Kidney glomerular epithelial cell (primary cell): ENCODE results near the gene HECTD2.
"Not testable (repeated sequence)": the region's sequence is repeated elsewhere in the genome, so short reads cannot be mapped to it uniquely, and the experiment has no call there.

Experiments used
- DNase-seq: peaks from one replicate; lab custom pipeline; 2025; lab: John Stamatoyannopoulos, UW

Gene HECTD2

GRCh38 chr10:91474009-91474408, 63.9 kb downstream of the HECTD2 start:
- no peak for DNase-seq

DNA sequence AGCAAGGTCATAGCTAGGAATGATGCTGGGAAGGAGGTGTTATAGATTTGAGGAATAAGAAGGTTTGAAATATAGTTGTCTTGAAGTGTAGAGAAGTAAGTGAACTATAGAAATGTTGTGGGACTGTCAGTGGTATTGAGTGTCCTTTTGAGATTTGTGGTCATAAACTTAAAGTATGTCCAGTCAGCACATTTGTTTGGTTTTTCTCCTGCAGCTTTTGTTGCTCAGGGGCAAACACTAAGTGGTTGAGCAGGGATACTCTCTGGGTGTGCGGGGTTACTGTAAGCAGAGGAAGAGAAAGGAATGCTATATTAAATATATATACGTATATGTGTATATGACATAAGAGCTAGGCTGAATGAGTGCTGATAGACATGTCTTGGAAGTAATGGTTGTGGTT, 67.1 kb downstream of the HECTD2 start:
- no peak for DNase-seq

GRCh38 chr10:91479583-91479982, 69.4 kb downstream of the HECTD2 start:
- DNase-seq, result no peak

DNA sequence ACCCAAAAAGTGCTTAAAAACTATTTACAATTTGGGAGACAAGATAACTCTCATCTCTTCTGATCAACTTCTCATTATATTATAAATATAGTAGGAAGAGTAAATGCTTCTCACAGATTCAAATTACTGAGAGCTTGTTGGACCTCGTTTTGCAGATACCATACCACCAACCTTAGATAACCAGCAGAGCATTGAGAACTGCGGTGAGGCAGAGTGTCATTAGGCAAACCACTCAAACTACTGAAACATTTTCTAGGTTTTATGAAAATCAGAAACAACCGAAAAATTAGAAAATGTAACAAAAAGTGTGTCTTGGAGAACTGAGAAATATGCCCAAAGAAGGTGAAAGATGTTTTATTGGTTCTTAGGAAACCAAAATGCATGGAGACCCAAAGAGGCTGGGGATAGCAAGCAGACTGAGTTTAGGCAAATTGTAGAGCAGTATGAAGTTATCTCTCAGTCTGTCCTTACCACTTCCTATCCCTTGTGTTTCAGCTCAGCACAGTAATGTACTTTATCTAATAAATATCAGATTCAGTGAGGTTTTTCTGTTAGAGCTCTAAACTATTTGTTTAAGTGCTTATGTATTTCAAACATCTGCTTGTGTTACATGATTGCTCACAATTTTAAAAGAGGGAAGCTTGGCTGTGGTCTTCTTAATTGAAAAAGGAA, 77.9 kb downstream of the HECTD2 start:
- DNase-seq, result no peak

DNA sequence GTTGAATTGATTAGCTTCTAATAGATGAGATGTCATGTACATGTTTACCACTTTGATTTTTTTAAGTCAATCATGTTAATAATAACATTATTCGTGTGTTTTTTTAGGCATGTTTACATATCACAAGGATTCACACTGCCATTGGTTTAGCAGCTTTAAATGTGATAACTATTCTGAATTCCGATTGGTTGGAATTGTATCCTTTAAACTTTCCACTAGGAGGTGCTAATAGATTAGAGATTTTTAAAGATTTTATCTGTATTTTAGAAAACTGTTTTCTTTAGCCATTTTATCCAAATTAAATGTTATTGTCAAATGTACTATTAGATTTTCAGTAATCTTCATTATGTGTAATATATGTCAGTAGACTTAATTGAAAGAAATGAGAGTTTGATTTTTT, 83.2 kb downstream of the HECTD2 start:
- peak; percentile 46 for DNase-seq

GRCh38 chr10:91495402-91495801, 85.3 kb downstream of the HECTD2 start:
- no peak for DNase-seq

- DNase-seq, result no peak
Measured at GRCh38 chr10:91496016-91496415, 85.9 kb downstream of the HECTD2 start.

DNA sequence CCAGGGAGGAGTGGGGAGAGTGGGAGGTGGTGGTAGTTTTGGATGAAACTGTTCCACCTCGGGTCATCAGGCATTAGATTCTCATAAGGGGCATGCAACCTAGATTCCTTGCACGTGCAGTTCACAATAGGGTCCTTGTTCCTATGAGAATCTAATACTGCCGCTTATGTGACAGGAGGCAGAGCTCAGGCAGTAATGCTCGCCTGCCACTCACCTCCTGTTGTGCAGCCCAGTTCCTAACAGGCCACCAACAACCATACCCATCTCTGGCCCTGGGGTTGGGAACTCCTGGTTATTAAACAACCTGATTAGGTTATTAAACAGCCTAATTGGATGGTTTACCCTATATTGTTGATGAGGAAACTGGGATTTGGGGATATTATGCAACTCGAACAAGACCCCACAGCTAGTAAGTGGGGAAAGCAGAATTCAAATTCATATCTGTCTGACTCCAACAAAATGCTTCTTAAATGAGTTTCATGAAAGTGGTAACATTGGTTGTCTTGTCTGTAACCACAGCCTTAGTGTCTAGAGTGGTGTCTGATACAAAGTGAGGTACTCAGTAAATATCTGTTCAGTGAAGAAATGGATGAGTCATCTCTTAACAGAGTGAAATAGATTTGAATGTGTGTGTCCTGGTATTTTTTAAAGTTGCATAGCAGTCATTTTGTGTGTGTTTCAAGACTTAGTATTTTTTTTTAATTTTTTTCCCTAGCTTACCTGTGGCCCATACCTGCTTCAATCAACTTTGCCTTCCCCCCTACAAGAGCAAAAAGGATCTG, 101.6 kb downstream of the HECTD2 start:
- DNase-seq, result peak; percentile 43

- DNase-seq, result no peak
Measured at GRCh38 chr10:91512458-91512857, 102.3 kb downstream of the HECTD2 start.

DNA sequence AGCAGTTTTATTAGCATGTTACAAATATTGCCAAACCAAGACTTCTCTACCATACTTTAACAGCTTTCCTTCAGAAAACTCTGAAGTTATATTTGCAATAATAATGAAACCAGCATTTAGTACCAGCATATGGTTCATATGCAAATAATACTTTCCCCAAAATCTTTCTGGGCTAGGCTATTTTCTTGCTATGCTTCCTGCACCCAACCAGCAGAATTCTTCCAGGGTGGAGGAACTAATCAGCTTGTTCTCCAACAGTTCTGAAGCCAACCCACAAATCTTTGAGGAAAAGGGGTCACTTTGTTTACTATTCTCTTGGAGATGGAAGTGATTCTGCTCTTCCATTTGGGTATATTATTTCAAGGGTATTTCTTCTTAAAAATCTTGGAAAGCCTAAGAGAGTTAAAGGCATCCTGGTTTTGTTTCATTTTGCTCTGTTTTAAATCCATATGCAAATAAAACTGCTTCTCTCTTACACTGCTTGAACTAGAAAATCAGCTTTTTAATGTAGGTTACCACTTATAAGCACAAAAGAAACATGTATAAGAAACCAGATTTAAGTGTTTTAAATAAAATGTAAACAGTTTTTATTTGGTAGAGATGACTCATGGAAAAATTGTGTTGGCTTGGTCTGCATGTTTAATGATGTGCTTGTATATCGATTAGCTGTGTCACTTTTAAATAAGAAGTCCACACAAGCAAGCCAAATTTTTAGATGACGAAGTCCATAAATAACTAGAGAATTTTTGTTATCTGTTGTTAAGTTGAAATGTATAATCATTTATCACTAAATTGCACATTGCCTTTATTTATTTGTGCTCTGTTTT, 103.7 kb downstream of the HECTD2 start:
- DNase-seq, result no peak

- DNase-seq, result no peak
Measured at GRCh38 chr10:91514787-91515186, 104.6 kb downstream of the HECTD2 start.

DNA sequence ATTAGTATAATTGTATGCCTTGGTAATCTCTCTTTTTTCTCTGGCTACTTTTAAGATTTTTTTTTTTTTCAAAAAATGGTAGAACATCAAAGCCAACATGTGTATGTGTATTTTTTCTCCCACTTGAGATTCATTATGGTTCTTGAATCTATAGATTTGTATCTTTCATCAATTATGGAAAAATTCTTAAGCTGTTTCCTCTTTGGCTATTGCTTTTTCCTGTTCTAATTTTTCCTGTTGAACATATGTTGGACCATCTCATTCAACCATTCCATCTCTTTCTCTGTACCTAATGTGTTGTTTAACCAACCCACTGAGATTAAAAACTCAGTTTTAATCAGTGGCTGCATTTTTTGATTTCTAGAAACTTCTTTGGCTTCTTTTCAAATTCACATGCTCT, 107.2 kb downstream of the HECTD2 start:
- DNase-seq, result no peak

GRCh38 chr10:91519899-91520514, 109.9 kb downstream of the HECTD2 start:
- no peak for DNase-seq

- DNase-seq, result no peak
Measured at GRCh38 chr10:91520661-91521060, 110.5 kb downstream of the HECTD2 start.

GRCh38 chr10:91521439-91521838, 111.3 kb downstream of the HECTD2 start:
- no peak for DNase-seq

DNA sequence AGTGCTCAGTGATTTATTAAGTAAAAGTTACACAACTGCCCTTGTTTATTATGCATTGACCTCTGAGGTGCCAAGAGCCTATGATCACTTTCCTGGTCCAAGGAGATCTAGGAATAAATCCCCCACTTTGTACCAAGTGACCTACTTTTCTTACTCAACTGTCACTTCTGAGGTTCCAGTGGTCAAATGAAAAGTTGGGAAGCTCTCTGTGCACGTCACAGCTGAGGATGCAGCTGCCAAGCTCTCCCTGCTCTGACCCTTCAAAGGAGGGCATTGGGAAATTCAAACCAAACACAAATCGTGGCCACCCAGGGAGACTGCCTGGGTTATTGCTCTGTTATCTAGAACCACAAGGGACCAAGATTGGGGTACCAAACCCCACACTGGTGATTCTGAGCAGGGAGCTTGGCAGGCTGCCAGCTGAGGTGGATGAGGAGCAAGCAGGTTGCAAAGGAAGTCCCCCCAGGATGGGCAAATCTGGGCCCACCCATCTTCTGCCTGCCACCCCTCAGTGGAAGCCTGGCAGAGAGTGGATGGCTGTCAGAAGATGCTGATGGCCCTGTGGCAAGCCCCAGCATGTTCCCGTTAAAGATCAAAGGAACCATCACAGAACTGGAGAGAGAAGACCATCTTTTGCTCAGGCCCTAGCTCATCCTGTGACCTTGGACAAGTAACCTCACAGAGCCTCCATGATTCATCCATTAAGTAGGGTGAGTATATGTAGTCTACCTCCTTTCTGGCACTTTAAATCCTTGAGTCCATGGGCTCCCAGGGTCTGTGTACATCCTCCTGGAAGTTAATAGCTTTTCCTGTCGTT, 116.0 kb downstream of the HECTD2 start:
- DNase-seq, result no peak

DNA sequence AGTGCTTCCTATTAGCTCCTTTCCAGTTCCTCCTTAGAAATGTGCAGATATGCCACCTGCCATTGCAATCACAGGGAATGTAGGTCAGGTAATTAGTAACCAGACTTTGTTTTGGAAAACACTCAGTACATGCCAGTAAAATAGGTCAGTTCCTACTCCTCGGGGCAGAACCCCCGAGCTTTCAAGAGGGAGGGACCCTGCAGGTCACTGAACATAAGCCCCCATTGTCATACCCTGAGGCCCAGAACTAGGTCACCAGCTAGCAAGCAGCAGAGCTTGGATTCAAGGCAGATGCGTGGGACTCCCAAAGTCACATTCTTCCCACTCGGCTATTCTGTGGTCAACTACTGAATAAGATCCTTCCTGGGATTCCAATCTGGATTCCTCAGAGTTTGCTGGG, 117.9 kb downstream of the HECTD2 start:
- DNase-seq, result peak; percentile 0

DNA sequence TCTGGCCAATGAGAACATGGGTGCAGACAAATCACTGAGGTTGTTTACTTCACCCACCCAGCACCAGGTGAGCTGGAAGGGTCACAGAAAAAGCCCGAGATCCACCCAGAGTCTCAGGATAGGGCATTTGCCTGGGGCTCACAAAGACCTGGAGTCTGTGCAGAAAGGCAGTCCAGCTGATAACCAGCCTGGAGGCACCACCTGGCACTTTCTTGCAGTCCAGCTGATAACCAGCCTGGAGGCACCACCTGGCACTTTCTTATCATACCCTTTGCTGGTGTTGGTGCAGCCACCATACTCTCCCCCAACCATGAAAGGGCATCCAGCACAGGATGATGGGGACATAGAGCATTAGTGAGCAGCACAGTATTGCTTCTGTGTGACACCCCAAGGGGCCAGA, 118.6 kb downstream of the HECTD2 start:
- DNase-seq, result no peak

DNA sequence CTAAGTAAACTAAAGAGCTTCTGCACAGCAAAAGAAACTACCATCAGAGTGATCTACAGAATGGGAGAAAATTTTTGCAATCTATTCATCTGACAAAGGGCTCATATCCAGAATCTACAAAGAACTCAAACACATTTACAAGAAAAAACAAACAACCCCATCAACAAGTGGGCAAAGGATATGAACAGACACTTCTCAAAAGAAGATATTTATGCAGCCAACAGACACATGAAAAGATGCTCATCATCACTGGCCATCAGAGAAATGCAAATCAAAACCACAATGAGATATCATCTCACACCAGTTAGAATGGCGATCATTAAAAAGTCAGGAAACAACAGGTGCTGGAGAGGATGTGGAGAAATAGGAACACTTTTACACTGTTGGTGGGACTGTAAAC, 124.6 kb downstream of the HECTD2 start:
- not testable (repeated sequence) for DNase-seq

GRCh38 chr10:91536111-91536510, 126.0 kb downstream of the HECTD2 start:
- no peak for DNase-seq

DNA sequence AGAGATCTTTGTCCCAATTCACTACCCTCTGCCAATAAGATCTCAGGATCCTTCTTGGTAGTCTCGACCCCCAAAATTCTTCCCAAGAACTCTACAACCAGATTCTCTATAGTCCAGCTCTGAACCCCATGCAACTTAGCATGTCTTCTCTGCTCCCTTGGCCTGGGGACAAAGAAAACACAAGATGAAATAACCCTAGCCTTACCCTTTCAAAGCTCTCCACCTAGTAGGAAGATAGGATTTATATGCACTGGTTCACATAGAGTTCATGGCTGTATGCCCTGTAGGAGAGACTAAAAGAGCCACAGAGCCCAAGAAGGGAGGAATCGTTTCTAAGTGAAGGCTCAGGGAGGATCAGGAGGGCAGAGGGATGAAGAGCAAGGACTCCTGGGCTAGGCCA, 126.6 kb downstream of the HECTD2 start:
- no peak for DNase-seq
